Measurements from ENCODE around the gene BZW1.

DNA sequence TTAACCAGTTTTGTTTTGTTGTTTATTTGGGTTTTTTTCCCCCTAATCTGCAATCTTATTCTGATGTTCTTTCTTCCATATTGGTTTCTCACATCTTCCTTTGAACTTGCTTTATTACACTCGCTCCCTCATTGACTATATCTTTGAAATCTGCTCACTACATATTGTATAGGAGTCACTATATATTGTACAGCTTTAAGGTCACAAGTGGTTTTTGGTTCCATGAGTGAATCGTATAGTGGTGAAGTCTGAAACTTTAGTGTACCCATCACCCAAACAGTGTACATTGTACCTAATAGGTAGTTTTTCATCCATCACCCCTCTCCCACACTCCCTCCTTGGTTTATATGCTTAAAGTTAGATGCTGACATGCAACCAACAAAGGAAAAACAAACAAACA is 11.3 kb upstream of the BZW1 start:
- TF ChIP-seq POLR2A (IDR thresholded peaks at IDR 0.05; ENCODE audit: low read length) (no peak), GATA1 (IDR thresholded peaks at IDR 0.05; ENCODE audit: low read depth, low read length) (no peak)

All from erythroblast (primary cell).